Liver (tissue), 3 donors: ENCODE data around the gene CR1L.
A peak's percentile ranks its signal among the peaks of the same experiment; 100 is the strongest.

Experiments
- ATF3 ChIP-seq: IDR thresholded peaks from 2 replicates; pipeline ENCODE4 v1.6.1; 2016; ENCODE audit warnings: antibody characterized with exemption
- CTCF ChIP-seq: fragments of 150-350 bp; IDR thresholded peaks from 2 replicates; pipeline ENCODE4 v1.5.1; 2017; ENCODE audit warnings: improper control_type of control experiment, low read depth, low read length; ENCODE audit not compliant: missing input control
- EGR1 ChIP-seq, 2 donors: IDR thresholded peaks; 2 replicates each; pipeline ENCODE4 v1.6.1; 2016 to 2018; ENCODE audit warnings: antibody characterized with exemption in 2 of 2, low read depth in 2 of 2
- GABPA ChIP-seq, 2 donors: IDR thresholded peaks in 1 of 2; conservative IDR thresholded peaks in 1 of 2; 2 replicates each; pipeline ENCODE4 v1.6.1; 2016; ENCODE audit warnings: antibody characterized with exemption in 2 of 2, mild to moderate bottlenecking in 1 of 2, moderate library complexity in 1 of 2
- JUND ChIP-seq, 2 donors: IDR thresholded peaks; 2 replicates each; pipeline ENCODE4 v1.6.1; 2016; ENCODE audit warnings: antibody characterized with exemption in 2 of 2
- RXRA ChIP-seq, 2 donors: IDR thresholded peaks; 2 replicates each; pipeline ENCODE4 v1.6.1; 2017 to 2018; ENCODE audit warnings: antibody characterized with exemption in 2 of 2, mild to moderate bottlenecking in 1 of 2
- SP1 ChIP-seq: IDR thresholded peaks from 2 replicates; pipeline ENCODE4 v1.6.1; 2018; ENCODE audit warnings: antibody characterized with exemption, mild to moderate bottlenecking
- donor health status: healthy.
- donor health status: healthy.

- TF ChIP-seq SP1 (no peak), EGR1 (IDR thresholded peaks at IDR 0.05; ENCODE audit: low read depth in 2 of 2) (no peak), CTCF (no peak), ATF3 (no peak), GABPA (IDR thresholded peaks at IDR 0.05 in 1 of 2, conservative IDR thresholded peaks at IDR 0.05 in 1 of 2) (no peak), RXRA (IDR thresholded peaks at IDR 0.05) (peak; percentile 51 to 62), JUND (IDR thresholded peaks at IDR 0.05) (peak; percentile 66 to 77)
Measured at GRCh38 chr1:207603777-207604176, 41.2 kb upstream of the CR1L start.
